SU-DHL-6 (cell line): ENCODE data around the gene NOL9.

Experiments
- EZH2phosphoT487 ChIP-seq: fragments of 200-600 bp; sonication (generic), shearing (Covaris generic); conservative IDR thresholded peaks from 2 replicates; pipeline ENCODE4 v1.6.1; 2018; ENCODE audit warnings: mild to moderate bottlenecking, antibody characterized with exemption, low read length, moderate library complexity, mixed read lengths
- TF ChIP-seq, protein P1 (sequence below): fragments of 200-600 bp; sonication (generic); IDR thresholded peaks from one replicate; pipeline ENCODE4 v1.5.1; 2017; ENCODE audit warnings: antibody characterized with exemption, mild to moderate bottlenecking, low read length, moderate library complexity; ENCODE audit not compliant: insufficient read depth, poor library complexity, severe bottlenecking

DNA sequence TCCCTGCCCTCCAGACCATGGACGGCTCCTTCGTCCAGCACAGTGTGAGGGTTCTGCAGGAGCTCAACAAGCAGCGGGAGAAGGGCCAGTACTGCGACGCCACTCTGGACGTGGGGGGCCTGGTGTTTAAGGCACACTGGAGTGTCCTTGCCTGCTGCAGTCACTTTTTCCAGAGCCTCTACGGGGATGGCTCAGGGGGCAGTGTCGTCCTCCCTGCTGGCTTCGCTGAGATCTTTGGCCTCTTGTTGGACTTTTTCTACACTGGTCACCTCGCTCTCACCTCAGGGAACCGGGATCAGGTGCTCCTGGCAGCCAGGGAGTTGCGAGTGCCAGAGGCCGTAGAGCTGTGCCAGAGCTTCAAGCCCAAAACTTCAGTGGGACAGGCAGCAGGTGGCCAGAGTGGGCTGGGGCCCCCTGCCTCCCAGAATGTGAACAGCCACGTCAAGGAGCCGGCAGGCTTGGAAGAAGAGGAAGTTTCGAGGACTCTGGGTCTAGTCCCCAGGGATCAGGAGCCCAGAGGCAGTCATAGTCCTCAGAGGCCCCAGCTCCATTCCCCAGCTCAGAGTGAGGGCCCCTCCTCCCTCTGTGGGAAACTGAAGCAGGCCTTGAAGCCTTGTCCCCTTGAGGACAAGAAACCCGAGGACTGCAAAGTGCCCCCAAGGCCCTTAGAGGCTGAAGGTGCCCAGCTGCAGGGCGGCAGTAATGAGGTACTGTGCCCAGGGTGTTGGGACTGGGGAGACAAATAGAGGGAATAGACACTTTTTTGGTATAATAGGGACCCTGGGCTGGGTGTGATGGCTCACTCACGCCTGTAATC is 26.5 kb upstream of the NOL9 start:
- TF ChIP-seq, protein P1, sequence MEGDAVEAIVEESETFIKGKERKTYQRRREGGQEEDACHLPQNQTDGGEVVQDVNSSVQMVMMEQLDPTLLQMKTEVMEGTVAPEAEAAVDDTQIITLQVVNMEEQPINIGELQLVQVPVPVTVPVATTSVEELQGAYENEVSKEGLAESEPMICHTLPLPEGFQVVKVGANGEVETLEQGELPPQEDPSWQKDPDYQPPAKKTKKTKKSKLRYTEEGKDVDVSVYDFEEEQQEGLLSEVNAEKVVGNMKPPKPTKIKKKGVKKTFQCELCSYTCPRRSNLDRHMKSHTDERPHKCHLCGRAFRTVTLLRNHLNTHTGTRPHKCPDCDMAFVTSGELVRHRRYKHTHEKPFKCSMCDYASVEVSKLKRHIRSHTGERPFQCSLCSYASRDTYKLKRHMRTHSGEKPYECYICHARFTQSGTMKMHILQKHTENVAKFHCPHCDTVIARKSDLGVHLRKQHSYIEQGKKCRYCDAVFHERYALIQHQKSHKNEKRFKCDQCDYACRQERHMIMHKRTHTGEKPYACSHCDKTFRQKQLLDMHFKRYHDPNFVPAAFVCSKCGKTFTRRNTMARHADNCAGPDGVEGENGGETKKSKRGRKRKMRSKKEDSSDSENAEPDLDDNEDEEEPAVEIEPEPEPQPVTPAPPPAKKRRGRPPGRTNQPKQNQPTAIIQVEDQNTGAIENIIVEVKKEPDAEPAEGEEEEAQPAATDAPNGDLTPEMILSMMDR = no peak
- TF ChIP-seq EZH2phosphoT487 = no peak
